A549 (cell line): ENCODE measurements around the gene CCR3. TPM values are rescaled to one million over a fixed set of nuclear protein-coding genes. Genes with fewer than 3 reads are reported as not detected.

ENCODE experiments used
- ATAC-seq, 2 experiments: fragments of 200-7000 bp in 1 of 2; fragments of >200 bp in 1 of 2; cut with Nextera tagmentation in 1 of 2; cut with Tn5 transposase in 1 of 2; 3 replicates each; pipeline versions ENCODE4 v1.8.0 to v1.9.1; 2018 to 2020; ENCODE audit warnings: mild to moderate bottlenecking in 1 of 2, moderate library complexity in 1 of 2
- CTCF ChIA-PET: fragments of 300-600 bp; sonication (Branson Sonifier 250); formaldehyde crosslinking; extraction: SDS; loops from one replicate; lab custom pipeline; 2021; ENCODE audit warnings: antibody characterized with exemption, inconsistent platforms; lab: Yijun Ruan, JAX
- POLR2A ChIA-PET: fragments of 350-600 bp; formaldehyde crosslinking; extraction: SDS; loops from one replicate; lab custom pipeline; 2021; ENCODE audit warnings: antibody characterized with exemption, inconsistent platforms; lab: Yijun Ruan, JAX
- DNase-seq, 2 experiments: peaks; one replicate each; pipeline versions ENCODE4 v3.0.0 to v3.0.0-alpha.2; 2011 to 2016; ENCODE audit warnings: low read depth in 1 of 2, low spot score in 1 of 2
- FAIRE-seq: peaks from 2 replicates; lab custom pipeline; 2011; peaks lifted over from hg19 to GRCh38; lab: Jason Lieb, UNC
- H3K27ac ChIP-seq, 2 experiments: fragments of >200 bp; sonication (Bioruptor Twin); formaldehyde crosslinking; 3 replicates each; pipeline ENCODE4 v1.5.1; 2016 to 2017
- H3K4me1 ChIP-seq: fragments of >200 bp; sonication (Bioruptor Twin); formaldehyde crosslinking; 3 replicates; pipeline ENCODE4 v1.6.1; 2016
- H3K4me2 ChIP-seq: fragments of >200 bp; sonication (Bioruptor Twin); formaldehyde crosslinking; 3 replicates; pipeline ENCODE4 v1.6.1; 2016
- H3K4me3 ChIP-seq: fragments of >200 bp; sonication (Bioruptor Twin); formaldehyde crosslinking; 3 replicates; pipeline ENCODE4 v1.5.1; 2016
- H3K9me3 ChIP-seq: fragments of >200 bp; sonication (Bioruptor Twin); formaldehyde crosslinking; 3 replicates; pipeline ENCODE4 v1.6.1; 2016
- ATOH8 ChIP-seq: fragments of 250-450 bp; sonication (Bioruptor Pico); IDR thresholded peaks from 2 replicates; pipeline ENCODE4 v1.5.0; 2020; ENCODE audit warnings: low read depth, mild to moderate bottlenecking, moderate library complexity
- CBX8 ChIP-seq: fragments of 200-600 bp; sonication (generic); IDR thresholded peaks from 2 replicates; pipeline ENCODE4 v1.6.1; 2016
- CHD4 ChIP-seq: fragments of 200-600 bp; sonication (generic); IDR thresholded peaks from 2 replicates; pipeline ENCODE4 v1.6.1; 2016; ENCODE audit warnings: antibody characterized with exemption, mild to moderate bottlenecking, borderline replicate concordance
- CTCF ChIP-seq: fragments of >200 bp; sonication (Bioruptor Twin); formaldehyde crosslinking; IDR thresholded peaks from 3 replicates; pipeline ENCODE4 v1.5.1; 2016
- EHF ChIP-seq: fragments of 250-450 bp; sonication (Bioruptor Pico); IDR thresholded peaks from 2 replicates; pipeline ENCODE4 v1.5.0; 2020; ENCODE audit warnings: mild to moderate bottlenecking
- EHMT2 ChIP-seq: fragments of 200-600 bp; sonication (generic); IDR thresholded peaks from 2 replicates; pipeline ENCODE4 v1.6.1; 2016; ENCODE audit warnings: antibody characterized with exemption, low read depth, mild to moderate bottlenecking, moderate library complexity
- ESRRA ChIP-seq: fragments of 150-350 bp; IDR thresholded peaks from 2 replicates; pipeline ENCODE4 v1.6.1; 2014; ENCODE audit warnings: mild to moderate bottlenecking, low read length, borderline replicate concordance
- FOSB ChIP-seq: fragments of 250-450 bp; sonication (Bioruptor Pico); IDR thresholded peaks from 2 replicates; pipeline ENCODE4 v1.5.0; 2020; ENCODE audit warnings: mild to moderate bottlenecking, moderate library complexity
- FOXS1 ChIP-seq: fragments of 250-450 bp; sonication (Bioruptor Pico); IDR thresholded peaks from 2 replicates; pipeline ENCODE4 v1.5.0; 2020; ENCODE audit warnings: mild to moderate bottlenecking, moderate library complexity
- HES2 ChIP-seq: fragments of >200 bp; sonication (Bioruptor Twin); formaldehyde crosslinking; IDR thresholded peaks from 2 replicates; pipeline ENCODE4 v1.6.1; 2016
- HOXA7 ChIP-seq: fragments of 250-450 bp; sonication (Bioruptor Pico); IDR thresholded peaks from 2 replicates; pipeline ENCODE4 v1.5.0; 2020; ENCODE audit warnings: mild to moderate bottlenecking, moderate library complexity
- JUN ChIP-seq, 2 experiments: fragments of >200 bp; sonication (Bioruptor Twin); formaldehyde crosslinking; IDR thresholded peaks; 2 replicates in 1 of 2; 3 replicates in 1 of 2; pipeline ENCODE4 v1.6.1; 2016 to 2017
- MAX ChIP-seq: IDR thresholded peaks from 2 replicates; pipeline ENCODE4 v1.6.1; 2012
- MAZ ChIP-seq: fragments of 150-350 bp; IDR thresholded peaks from 2 replicates; pipeline ENCODE4 v1.6.1; 2014; ENCODE audit warnings: antibody characterized with exemption, low read depth, low read length, borderline replicate concordance
- POLR2AphosphoS2 ChIP-seq: conservative IDR thresholded peaks from 2 replicates; pipeline ENCODE4 v1.6.1; 2012; ENCODE audit warnings: low read length, improper control_type of control experiment, inconsistent platforms
- RAD21 ChIP-seq, 2 experiments: fragments of >200 bp in 1 of 2; sonication (Bioruptor Twin) in 1 of 2; formaldehyde crosslinking in 1 of 2; IDR thresholded peaks in 1 of 2; conservative IDR thresholded peaks in 1 of 2; 2 replicates in 1 of 2; 3 replicates in 1 of 2; pipeline ENCODE4 v1.6.1; 2012 to 2018; ENCODE audit warnings: inconsistent platforms in 1 of 2
- RARB ChIP-seq: fragments of 250-450 bp; sonication (Bioruptor Pico); IDR thresholded peaks from 2 replicates; pipeline ENCODE4 v1.8.0; 2021; ENCODE audit warnings: mild to moderate bottlenecking, moderate library complexity
- RNF2 ChIP-seq: fragments of 200-600 bp; sonication (generic); IDR thresholded peaks from 2 replicates; pipeline ENCODE4 v1.6.1; 2016; ENCODE audit warnings: low read depth, mild to moderate bottlenecking, antibody characterized with exemption, moderate library complexity, borderline replicate concordance
- SREBF2 ChIP-seq: fragments of 450-650 bp; IDR thresholded peaks from 2 replicates; pipeline ENCODE4 v1.6.1; 2014; ENCODE audit warnings: mild to moderate bottlenecking, moderate library complexity
- USF2 ChIP-seq: fragments of 450-650 bp; IDR thresholded peaks from 2 replicates; pipeline ENCODE4 v1.6.1; 2014; ENCODE audit warnings: antibody characterized with exemption
- ZSCAN20 ChIP-seq: fragments of 250-450 bp; sonication (Bioruptor Pico); IDR thresholded peaks from 2 replicates; pipeline ENCODE4 v1.8.0; 2022; ENCODE audit warnings: mild to moderate bottlenecking, moderate library complexity
- WGBS: methylation state at CpG from one replicate; pipeline ENCODE4 v1.1.6; 2017; ENCODE audit errors: missing lambda C conversion rate; 5-methylcytosine and 5-hydroxymethylcytosine counted together
- polyA plus RNA-seq, 4 experiments: library from polyadenylated mRNA; depleted of rRNA in 3 of 4; stranded (reverse); fragments of >200 nt; fragmentation: RNase III in 1 of 4; extraction: RNeasy Plus Mini Kit Qiagen cat#74134 plus additional on column Dnase treatment in 1 of 4; gene quantifications; 2 replicates in 3 of 4; 3 replicates in 1 of 4; pipeline ENCODE4 v1.2.3, GENCODE V29; 2011 to 2017

Gene CCR3
- polyA plus RNA-seq, 2 of the 4 experiments (the other 2 are of a cell fraction), result not detected

DNA sequence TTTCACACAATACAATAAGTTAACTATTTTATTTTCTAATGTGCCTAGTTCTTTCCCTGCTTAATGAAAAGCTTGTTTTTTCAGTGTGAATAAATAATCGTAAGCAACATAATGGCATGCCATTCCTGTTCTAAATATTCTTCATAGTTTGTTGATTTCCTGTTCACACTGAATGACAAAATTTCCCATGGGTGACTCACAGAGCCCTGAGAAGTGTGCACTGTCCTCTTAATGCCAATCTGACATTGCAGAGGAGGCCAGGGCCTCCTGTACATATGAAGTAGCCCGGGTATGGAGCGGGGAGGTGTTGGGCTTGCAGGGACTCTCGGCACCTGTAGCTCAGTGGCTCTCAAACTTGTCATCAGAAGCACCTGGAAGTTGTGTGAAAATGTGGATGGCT is 24.3 kb downstream of the CCR3 start:
- no peak overlapping the region for H3K4me2 ChIP-seq
- ChIA-PET CTCF (no interaction called here), POLR2A (no interaction called here)
- FAIRE-seq (no peak), ATAC-seq (no peak), DNase-seq (no peak)
- no peaks in the 10 kb centered on the region for H3K9me3 ChIP-seq
- TF ChIP-seq HES2 (no peak), SREBF2 (no peak), RAD21 (conservative IDR thresholded peaks at IDR 0.05 in 1 of 2, IDR thresholded peaks at IDR 0.05 in 1 of 2) (no peak), ESRRA (no peak)
- H3K4me1 ChIP-seq, result no peaks in the 10 kb centered on the region
- 26% methylated on average over 3 of the region's 4 CpGs for WGBS
- no peak overlapping the region for H3K4me3 ChIP-seq
- no peak overlapping the region for H3K27ac ChIP-seq

- CTCF ChIA-PET, result no interaction called here
- Histone ChIP-seq H3K4me2 (no peak overlapping the region), H3K4me1 (no peaks in the 10 kb centered on the region), H3K27ac (no peak overlapping the region), H3K9me3 (no peaks in the 10 kb centered on the region), H3K4me3 (no peak overlapping the region)
- TF ChIP-seq CHD4, result no peak
- TF ChIP-seq FOXS1 (CRISPR knock-in tag), result no peak
- no peak for TF ChIP-seq ESRRA
- TF ChIP-seq ZSCAN20, result no peak
- no peak for TF ChIP-seq RARB
- no peak for TF ChIP-seq EHF (CRISPR knock-in tag)
- no peak for TF ChIP-seq ATOH8 (CRISPR knock-in tag)
- TF ChIP-seq POLR2AphosphoS2, result no peak
- TF ChIP-seq FOSB (CRISPR knock-in tag), result no peak
- TF ChIP-seq RNF2, result no peak
- no peak for TF ChIP-seq CTCF
- no peak for TF ChIP-seq CBX8
- TF ChIP-seq RAD21 (conservative IDR thresholded peaks at IDR 0.05 in 1 of 2, IDR thresholded peaks at IDR 0.05 in 1 of 2), result no peak
- TF ChIP-seq JUN (IDR thresholded peaks at IDR 0.05), result no peak
- no peak for TF ChIP-seq HOXA7 (CRISPR knock-in tag)
- POLR2A ChIA-PET, result no interaction called here
- 5% methylated on average over 2 of the region's 2 CpGs for whole genome bisulfite sequencing
- DNase-seq (no peak), FAIRE-seq (no peak), ATAC-seq (no peak)
Observed at GRCh38 chr3:46269556-46269955, 27.3 kb downstream of the CCR3 start.

GRCh38 chr3:46270474-46270873 is 28.2 kb downstream of the CCR3 start:
- no peak for TF ChIP-seq MAX
- TF ChIP-seq RAD21 (conservative IDR thresholded peaks at IDR 0.05 in 1 of 2, IDR thresholded peaks at IDR 0.05 in 1 of 2), result no peak
- no peak for TF ChIP-seq EHMT2
- TF ChIP-seq FOXS1 (CRISPR knock-in tag), result no peak
- no peak for TF ChIP-seq MAZ
- TF ChIP-seq USF2, result no peak
- ATAC-seq, result no peak
- no peak for DNase-seq
- no peaks in the 10 kb centered on the region for H3K9me3 ChIP-seq
- H3K4me1 ChIP-seq, result no peaks in the 10 kb centered on the region
- no peak overlapping the region for H3K4me2 ChIP-seq
- ChIA-PET POLR2A (no interaction called here), CTCF (no interaction called here)
- no peak overlapping the region for H3K27ac ChIP-seq
- no peak overlapping the region for H3K4me3 ChIP-seq
- no peak for FAIRE-seq
- 0% methylated on average over 1 of the region's 2 CpGs for WGBS
